ENCODE data around the gene GABRD.

DNA sequence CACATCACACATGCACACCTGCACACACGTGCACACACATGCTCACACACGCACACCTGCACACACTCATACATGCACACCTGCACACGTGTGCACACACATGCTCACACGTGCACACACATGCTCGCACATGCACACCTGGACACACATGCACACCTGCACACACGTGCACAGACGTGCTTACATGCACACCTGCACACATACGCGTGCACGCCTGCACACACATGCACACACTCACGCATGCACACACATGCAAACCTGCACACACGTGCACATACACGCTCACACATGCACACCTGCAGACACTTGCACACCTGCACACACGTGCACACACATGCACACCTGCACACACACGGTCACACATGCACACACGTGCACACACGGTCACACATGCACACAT lies 48.1 kb upstream of the GABRD start:
- TF ChIP-seq ZNF274 (IDR thresholded peaks at IDR 0.05; ENCODE audit: low read depth, low read length) (no peak), YY1 (IDR thresholded peaks at IDR 0.05; ENCODE audit: insufficient read depth, insufficient read length) (no peak), SUZ12 (IDR thresholded peaks at IDR 0.05; ENCODE audit: extremely low read depth, insufficient read depth, insufficient read length) (no peak)

Data from NT2/D1 (cell line).